Right atrium auricular region (tissue), 2 donors: ENCODE data around the gene RARG. TPM values are rescaled to one million over a fixed set of nuclear protein-coding genes. Genes with fewer than 3 reads are reported as not detected.
A peak's percentile ranks its signal among the peaks of the same experiment; 100 is the strongest.

Source experiments
- DNase-seq: peaks from one replicate; pipeline ENCODE4 v3.0.0-alpha.2; 2019; ENCODE audit warnings: low spot score
- H3K27ac ChIP-seq, 2 donors: fragments of 200-600 bp; sonication (generic); 1 replicate in 1 of 2; 2 replicates in 1 of 2; pipeline ENCODE4 v1.5.1; 2016 to 2019
- H3K27me3 ChIP-seq, 2 donors: fragments of 200-600 bp; sonication (generic); one replicate each; pipeline versions ENCODE4 v1.5.1 to v1.6.0; 2017 to 2019
- H3K36me3 ChIP-seq: fragments of 200-600 bp; sonication (generic); one replicate; pipeline ENCODE4 v1.5.1; 2016
- H3K4me1 ChIP-seq, 2 donors: fragments of 200-600 bp; sonication (generic); one replicate each; pipeline versions ENCODE4 v1.5.1 to v1.6.0; 2017 to 2019
- H3K4me3 ChIP-seq, 2 donors: fragments of 200-600 bp; sonication (generic); 1 replicate in 1 of 2; 2 replicates in 1 of 2; pipeline ENCODE4 v1.5.1; 2017 to 2019; ENCODE audit warnings: mild to moderate bottlenecking in 1 of 2, moderate library complexity in 1 of 2
- H3K9me3 ChIP-seq, 2 donors: fragments of 200-600 bp; sonication (generic); one replicate each; pipeline ENCODE4 v1.5.1; 2019
- total RNA-seq, 2 donors: library from RNA; depleted of rRNA; stranded (reverse); fragments of >200 nt; gene quantifications; one replicate each; pipeline ENCODE4 v1.1.0, GENCODE V29; 2016
- TF ChIP-seq, protein P1 (sequence below), 2 donors: fragments of 200-600 bp; sonication (generic); IDR thresholded peaks; one replicate each; pipeline ENCODE4 v1.5.1; 2019; ENCODE audit warnings: antibody characterized with exemption in 2 of 2

RARG gene
- total RNA-seq, 2 donors from 2014 or later, result 14.8 to 15.0 TPM

DNA sequence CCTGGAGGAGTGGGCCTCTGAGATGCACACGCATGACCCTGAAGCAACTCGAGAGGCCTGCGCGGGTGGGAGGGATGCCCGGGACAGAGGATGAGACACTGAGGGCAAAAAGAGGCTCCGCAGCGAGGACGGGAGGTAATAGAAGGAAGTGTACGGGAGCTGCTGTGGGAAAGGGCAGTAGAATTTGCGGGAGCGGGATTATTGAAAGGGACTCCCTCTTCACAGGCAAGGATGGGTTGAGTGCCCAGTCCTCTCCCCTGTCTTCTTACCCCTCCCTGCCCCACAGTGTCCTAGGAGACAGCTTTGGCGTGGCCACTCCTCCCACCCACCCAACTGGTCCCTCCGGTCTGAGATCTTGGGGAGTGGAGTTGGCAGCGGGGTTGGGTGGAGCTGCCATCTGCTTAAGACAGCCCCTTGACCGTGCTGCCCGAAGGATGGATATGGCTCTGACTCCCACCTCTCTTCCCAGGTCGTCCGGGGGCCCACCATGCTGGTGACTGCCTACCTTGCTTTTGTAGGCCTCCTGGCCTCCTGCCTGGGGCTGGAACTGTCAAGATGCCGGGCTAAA is 20.4 kb upstream of the RARG start:
- Histone ChIP-seq H3K27ac (peak overlapping the region; percentile 86 to 89), H3K9me3 (no peaks in the 10 kb centered on the region), H3K36me3 (peaks cover 5% of the 10 kb centered on the region), H3K4me1 (peaks cover 0 to 30% of the 10 kb centered on the region in 2 donors), H3K4me3 (peak overlapping the region; percentile 82 to 94), H3K27me3 (no peaks in the 10 kb centered on the region)
- TF ChIP-seq, protein P1, sequence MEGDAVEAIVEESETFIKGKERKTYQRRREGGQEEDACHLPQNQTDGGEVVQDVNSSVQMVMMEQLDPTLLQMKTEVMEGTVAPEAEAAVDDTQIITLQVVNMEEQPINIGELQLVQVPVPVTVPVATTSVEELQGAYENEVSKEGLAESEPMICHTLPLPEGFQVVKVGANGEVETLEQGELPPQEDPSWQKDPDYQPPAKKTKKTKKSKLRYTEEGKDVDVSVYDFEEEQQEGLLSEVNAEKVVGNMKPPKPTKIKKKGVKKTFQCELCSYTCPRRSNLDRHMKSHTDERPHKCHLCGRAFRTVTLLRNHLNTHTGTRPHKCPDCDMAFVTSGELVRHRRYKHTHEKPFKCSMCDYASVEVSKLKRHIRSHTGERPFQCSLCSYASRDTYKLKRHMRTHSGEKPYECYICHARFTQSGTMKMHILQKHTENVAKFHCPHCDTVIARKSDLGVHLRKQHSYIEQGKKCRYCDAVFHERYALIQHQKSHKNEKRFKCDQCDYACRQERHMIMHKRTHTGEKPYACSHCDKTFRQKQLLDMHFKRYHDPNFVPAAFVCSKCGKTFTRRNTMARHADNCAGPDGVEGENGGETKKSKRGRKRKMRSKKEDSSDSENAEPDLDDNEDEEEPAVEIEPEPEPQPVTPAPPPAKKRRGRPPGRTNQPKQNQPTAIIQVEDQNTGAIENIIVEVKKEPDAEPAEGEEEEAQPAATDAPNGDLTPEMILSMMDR (IDR thresholded peaks at IDR 0.05), result no peak
- DNase-seq, result no peak

DNA sequence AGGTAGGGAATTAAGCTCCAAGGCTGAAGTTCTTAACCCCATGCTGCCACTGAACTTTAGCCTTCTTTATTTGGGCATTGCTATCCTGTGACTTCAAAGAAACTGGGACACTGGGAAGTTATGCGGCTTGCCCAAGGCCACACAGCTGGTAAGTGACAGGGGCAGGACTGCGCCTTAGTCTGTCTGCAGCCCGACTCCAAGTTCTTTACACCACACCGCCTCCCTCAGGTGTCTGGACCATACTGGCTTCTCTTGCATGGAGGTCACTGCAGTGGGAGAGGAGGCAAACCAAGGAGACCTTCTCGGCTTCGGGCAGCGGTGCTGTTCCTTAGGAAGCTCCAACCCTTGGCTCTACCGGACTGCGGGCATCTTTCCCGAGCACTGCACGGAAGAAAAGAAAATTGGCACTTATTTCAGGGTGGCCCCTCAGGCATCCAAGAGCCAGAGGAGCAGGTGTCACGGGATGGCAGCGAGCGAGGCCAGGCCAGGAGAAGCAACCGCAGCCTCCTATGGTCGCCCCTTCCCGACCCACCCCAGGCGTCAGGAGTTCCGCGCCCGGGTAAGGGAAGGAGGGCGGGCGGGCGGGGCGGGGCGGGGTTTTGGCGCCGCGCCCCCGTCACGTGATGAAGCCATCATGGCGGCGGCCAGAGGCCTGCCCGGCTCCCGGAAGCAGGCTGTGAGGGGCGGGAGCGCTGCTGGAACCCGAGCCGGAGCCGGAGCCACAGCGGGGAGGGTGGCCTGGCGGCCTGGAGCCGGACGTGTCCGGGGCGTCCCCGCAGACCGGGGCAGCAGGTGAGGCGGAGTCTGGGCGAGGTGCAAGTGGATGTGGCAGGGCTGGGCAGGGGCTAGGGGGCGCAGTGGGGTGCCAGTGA is 19.7 kb upstream of the RARG start:
- peak; percentile 78 for DNase-seq
- peaks cover 5% of the 10 kb centered on the region for H3K36me3 ChIP-seq
- H3K4me3 ChIP-seq, result peak overlapping the region; percentile 82 to 94
- H3K27me3 ChIP-seq, result no peaks in the 10 kb centered on the region
- H3K9me3 ChIP-seq, result no peaks in the 10 kb centered on the region
- peak overlapping the region; percentile 86 to 89 for H3K27ac ChIP-seq
- TF ChIP-seq, protein P1 (IDR thresholded peaks at IDR 0.05), result peak; percentile 17 to 62
- H3K4me1 ChIP-seq, result peaks cover 0 to 30% of the 10 kb centered on the region in 2 donors

DNA sequence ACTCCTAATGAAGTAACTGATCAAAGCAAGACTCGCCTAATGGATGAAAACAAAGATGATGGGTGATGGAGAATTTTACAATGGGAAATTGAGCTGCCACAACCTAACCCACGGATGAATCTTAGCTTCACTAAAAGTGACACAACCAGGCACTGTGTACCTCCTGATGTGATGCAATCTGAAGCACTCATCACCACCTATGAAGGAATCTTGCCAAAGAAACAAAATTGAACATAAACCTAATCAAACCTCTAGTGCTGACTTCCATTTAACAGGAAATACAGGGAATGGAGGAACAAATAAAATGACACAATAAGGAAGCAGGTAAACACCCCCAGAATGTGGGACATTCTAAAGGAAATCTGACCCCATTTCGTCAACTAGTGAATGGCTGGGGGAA is 13.3 kb upstream of the RARG start:
- H3K27me3 ChIP-seq, result no peaks in the 10 kb centered on the region
- H3K4me1 ChIP-seq, result no peaks in the 10 kb centered on the region
- no peak overlapping the region for H3K4me3 ChIP-seq
- H3K9me3 ChIP-seq, result no peaks in the 10 kb centered on the region
- H3K27ac ChIP-seq, result no peak overlapping the region
- no peaks in the 10 kb centered on the region for H3K36me3 ChIP-seq
- DNase-seq, result no peak
- TF ChIP-seq, protein P1 (IDR thresholded peaks at IDR 0.05), result no peak

DNA sequence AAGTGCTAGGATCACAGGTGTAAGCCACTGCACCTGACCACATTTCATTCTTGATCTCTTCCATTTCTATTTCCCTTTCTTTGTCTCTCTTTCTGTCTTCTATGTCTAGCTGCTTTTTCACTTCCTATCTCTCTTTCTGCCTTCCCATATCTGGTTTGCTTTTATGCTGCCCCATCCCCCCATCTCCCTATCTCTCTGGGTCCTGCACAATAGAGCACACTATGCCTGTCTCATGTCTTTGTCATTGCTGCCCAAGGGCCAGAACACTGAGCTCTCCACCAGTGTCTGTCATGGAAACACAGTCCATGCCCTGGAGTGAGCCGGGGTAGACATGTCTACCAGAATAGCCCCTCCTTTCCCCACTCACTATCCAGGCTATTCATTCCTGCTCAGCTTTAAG is 12.3 kb upstream of the RARG start:
- TF ChIP-seq, protein P1 (IDR thresholded peaks at IDR 0.05), result no peak
- Histone ChIP-seq H3K27ac (no peak overlapping the region), H3K36me3 (no peaks in the 10 kb centered on the region)

DNA sequence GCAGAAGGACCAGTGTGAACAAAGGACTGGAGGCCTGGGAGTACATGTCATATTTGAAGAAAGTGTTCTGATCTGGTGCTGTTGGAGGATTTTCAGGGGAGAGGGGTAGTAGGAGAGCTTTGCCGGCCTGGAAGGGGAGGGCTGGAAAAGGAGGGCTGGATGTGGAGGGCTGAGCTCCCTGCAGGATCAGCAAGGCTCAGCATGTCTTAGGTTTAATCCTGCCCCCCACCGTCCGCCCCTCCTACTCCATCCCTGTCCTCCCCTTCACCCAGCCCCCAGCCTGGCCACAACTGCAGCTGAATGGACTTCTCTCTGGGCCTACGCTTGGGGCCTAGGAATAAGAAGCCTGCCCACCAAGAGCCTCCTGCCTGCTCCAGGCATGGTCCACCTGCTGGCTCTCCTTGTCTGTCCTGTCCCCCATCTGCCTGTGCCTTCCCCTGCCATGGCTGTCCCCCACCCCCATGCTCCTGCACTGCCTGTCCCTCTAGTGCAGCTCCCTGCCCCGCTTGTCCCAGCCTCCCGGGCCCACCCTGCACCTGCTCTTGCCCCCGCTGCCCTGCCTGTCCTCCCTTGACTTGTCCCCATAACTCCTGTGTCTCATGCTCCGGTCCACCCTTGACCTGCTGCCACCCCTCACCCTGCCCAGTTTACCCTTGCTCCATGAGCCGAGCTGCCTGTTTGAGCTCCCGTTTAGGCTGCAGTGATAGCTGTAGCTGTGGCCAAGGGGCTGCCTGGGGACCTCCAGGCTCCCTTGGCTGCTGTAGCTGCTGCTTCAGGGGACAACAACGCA is 9.8 kb upstream of the RARG start:
- no peaks in the 10 kb centered on the region for H3K27me3 ChIP-seq

More for the DNA sequence above, 12.3 kb upstream of the RARG start:
- H3K27me3 ChIP-seq, result no peaks in the 10 kb centered on the region
- H3K9me3 ChIP-seq, result no peaks in the 10 kb centered on the region
- no peaks in the 10 kb centered on the region for H3K4me1 ChIP-seq
- H3K4me3 ChIP-seq, result no peak overlapping the region
- no peak for DNase-seq

More for the DNA sequence above, 9.8 kb upstream of the RARG start:
- TF ChIP-seq, protein P1 (IDR thresholded peaks at IDR 0.05), result no peak
- Histone ChIP-seq H3K9me3 (no peaks in the 10 kb centered on the region), H3K4me3 (no peak overlapping the region), H3K36me3 (no peaks in the 10 kb centered on the region), H3K27ac (no peak overlapping the region), H3K4me1 (no peaks in the 10 kb centered on the region)
- DNase-seq, result no peak
